Astrocyte (in vitro differentiated cells and primary cell): ENCODE results near the gene PRSS8. TPM values are rescaled to one million over a fixed set of nuclear protein-coding genes. Genes with fewer than 3 reads are reported as not detected.

ENCODE experiments used
- DNase-seq: peaks from one replicate; pipeline ENCODE4 v3.0.0-alpha.2; 2010; ENCODE audit warnings: low read depth
- FAIRE-seq: peaks from 2 replicates; lab custom pipeline; 2011; peaks lifted over from hg19 to GRCh38; lab: Jason Lieb, UNC
- H2AFZ ChIP-seq: 2 replicates; pipeline ENCODE4 v1.6.0; 2012; ENCODE audit warnings: low read depth, low read length, inconsistent platforms
- H3K27ac ChIP-seq: 2 replicates; pipeline ENCODE4 v1.5.1; 2011; ENCODE audit warnings: low read depth, low read length, inconsistent platforms
- H3K27me3 ChIP-seq: 2 replicates; pipeline ENCODE4 v1.6.0; 2011; ENCODE audit warnings: low read length, inconsistent platforms; ENCODE audit not compliant: insufficient read depth
- H3K36me3 ChIP-seq: 2 replicates; pipeline ENCODE4 v1.5.1; 2011; ENCODE audit warnings: low read length, inconsistent platforms; ENCODE audit not compliant: insufficient read depth
- H3K4me1 ChIP-seq: 2 replicates; pipeline ENCODE4 v1.5.1; 2011; ENCODE audit warnings: low read length, inconsistent platforms; ENCODE audit not compliant: insufficient read depth
- H3K4me2 ChIP-seq: 2 replicates; pipeline ENCODE4 v1.6.0; 2012; ENCODE audit warnings: low read length, inconsistent platforms
- H3K4me3 ChIP-seq: 2 replicates; pipeline ENCODE4 v1.5.1; 2011; ENCODE audit warnings: low read depth, mild to moderate bottlenecking, low read length, inconsistent platforms; ENCODE audit not compliant: insufficient read depth
- H3K79me2 ChIP-seq: 2 replicates; pipeline ENCODE4 v1.6.0; 2012; ENCODE audit warnings: mild to moderate bottlenecking, low read length, inconsistent platforms; ENCODE audit not compliant: insufficient read depth
- H3K9ac ChIP-seq: 2 replicates; pipeline ENCODE4 v1.6.0; 2012; ENCODE audit warnings: mild to moderate bottlenecking, low read length, inconsistent platforms
- H3K9me3 ChIP-seq: 2 replicates; pipeline ENCODE4 v1.5.1; 2012; ENCODE audit warnings: low read depth, mild to moderate bottlenecking, low read length, inconsistent platforms; ENCODE audit not compliant: insufficient read depth
- H4K20me1 ChIP-seq: 2 replicates; pipeline ENCODE4 v1.6.0; 2012; ENCODE audit warnings: low read length, inconsistent platforms; ENCODE audit not compliant: insufficient read depth
- H3K27ac Mint-ChIP-seq: one replicate; pipeline ENCODE4 v1.8.0; 2021; ENCODE audit warnings: mild to moderate bottlenecking, mixed read lengths; ENCODE audit not compliant: unreplicated experiment
- H3K27me3 Mint-ChIP-seq: one replicate; pipeline ENCODE4 v1.8.0; 2021; ENCODE audit warnings: low read depth, mixed read lengths; ENCODE audit not compliant: unreplicated experiment
- H3K36me3 Mint-ChIP-seq: one replicate; pipeline ENCODE4 v1.8.0; 2021; ENCODE audit warnings: low read depth, mixed read lengths; ENCODE audit not compliant: unreplicated experiment
- H3K4me1 Mint-ChIP-seq: one replicate; pipeline ENCODE4 v1.8.0; 2021; ENCODE audit warnings: low read depth, mixed read lengths; ENCODE audit not compliant: unreplicated experiment
- H3K4me3 Mint-ChIP-seq: one replicate; pipeline ENCODE4 v1.8.0; 2021; ENCODE audit warnings: mild to moderate bottlenecking, moderate library complexity, mixed read lengths; ENCODE audit not compliant: unreplicated experiment
- H3K9me3 Mint-ChIP-seq: one replicate; pipeline ENCODE4 v1.8.0; 2021; ENCODE audit warnings: mild to moderate bottlenecking, mixed read lengths; ENCODE audit not compliant: unreplicated experiment
- EZH2 ChIP-seq: IDR thresholded peaks from 2 replicates; pipeline ENCODE4 v1.6.1; 2012; ENCODE audit warnings: mild to moderate bottlenecking, low read length, inconsistent platforms; ENCODE audit not compliant: insufficient read depth
- total RNA-seq: library from RNA; stranded (reverse); gene quantifications from 2 replicates; pipeline ENCODE4 v1.2.1, GENCODE V29; 2021
- TF ChIP-seq, protein P1 (sequence below): IDR thresholded peaks from 2 replicates; pipeline ENCODE4 v1.5.1; 2011; ENCODE audit warnings: low read depth, mild to moderate bottlenecking, inconsistent platforms, low read length, moderate library complexity; ENCODE audit not compliant: insufficient read depth

PRSS8 gene
- total RNA-seq, 1 donor from 2014 or later = 9.5 TPM

GRCh38 chr16:31127182-31127581 lies 8.3 kb downstream of the PRSS8 start:
- Histone ChIP-seq H3K9me3 (no peaks in the 10 kb centered on the region), H3K4me1 (peaks cover 4% of the 10 kb centered on the region), H3K9ac (no peak overlapping the region), H4K20me1 (no peaks in the 10 kb centered on the region), H3K4me2 (no peak overlapping the region), H3K79me2 (no peaks in the 10 kb centered on the region), H3K4me3 (no peak overlapping the region), H3K36me3 (peaks cover 2% of the 10 kb centered on the region), H2AFZ (no peak overlapping the region), H3K27ac (no peak overlapping the region), H3K27me3 (no peaks in the 10 kb centered on the region)
- H3K36me3 Mint-ChIP-seq = peaks cover 16% of the 10 kb centered on the region
- DNase-seq (no peak), FAIRE-seq (no peak)
- H3K27me3 Mint-ChIP-seq = no peaks in the 10 kb centered on the region
- no peaks in the 10 kb centered on the region for H3K4me1 Mint-ChIP-seq
- H3K4me3 Mint-ChIP-seq = no peak overlapping the region
- TF ChIP-seq EZH2 = no peak
- no peaks in the 10 kb centered on the region for H3K9me3 Mint-ChIP-seq
- no peak overlapping the region for H3K27ac Mint-ChIP-seq

- no peak for FAIRE-seq
- no peaks in the 10 kb centered on the region for H3K9me3 ChIP-seq
- Mint-ChIP-seq H3K36me3 (peaks cover 13% of the 10 kb centered on the region), H3K27ac (no peak overlapping the region), H3K4me3 (peak overlapping the region; percentile 54), H3K27me3 (no peaks in the 10 kb centered on the region), H3K4me1 (no peaks in the 10 kb centered on the region), H3K9me3 (no peaks in the 10 kb centered on the region)
- H3K4me1 ChIP-seq = peaks cover 4% of the 10 kb centered on the region
- H3K27ac ChIP-seq = no peak overlapping the region
- no peak for DNase-seq
- H3K9ac ChIP-seq = no peak overlapping the region
- H3K4me2 ChIP-seq = no peak overlapping the region
- H3K4me3 ChIP-seq = no peak overlapping the region
- TF ChIP-seq, protein P1, sequence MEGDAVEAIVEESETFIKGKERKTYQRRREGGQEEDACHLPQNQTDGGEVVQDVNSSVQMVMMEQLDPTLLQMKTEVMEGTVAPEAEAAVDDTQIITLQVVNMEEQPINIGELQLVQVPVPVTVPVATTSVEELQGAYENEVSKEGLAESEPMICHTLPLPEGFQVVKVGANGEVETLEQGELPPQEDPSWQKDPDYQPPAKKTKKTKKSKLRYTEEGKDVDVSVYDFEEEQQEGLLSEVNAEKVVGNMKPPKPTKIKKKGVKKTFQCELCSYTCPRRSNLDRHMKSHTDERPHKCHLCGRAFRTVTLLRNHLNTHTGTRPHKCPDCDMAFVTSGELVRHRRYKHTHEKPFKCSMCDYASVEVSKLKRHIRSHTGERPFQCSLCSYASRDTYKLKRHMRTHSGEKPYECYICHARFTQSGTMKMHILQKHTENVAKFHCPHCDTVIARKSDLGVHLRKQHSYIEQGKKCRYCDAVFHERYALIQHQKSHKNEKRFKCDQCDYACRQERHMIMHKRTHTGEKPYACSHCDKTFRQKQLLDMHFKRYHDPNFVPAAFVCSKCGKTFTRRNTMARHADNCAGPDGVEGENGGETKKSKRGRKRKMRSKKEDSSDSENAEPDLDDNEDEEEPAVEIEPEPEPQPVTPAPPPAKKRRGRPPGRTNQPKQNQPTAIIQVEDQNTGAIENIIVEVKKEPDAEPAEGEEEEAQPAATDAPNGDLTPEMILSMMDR = no peak
- TF ChIP-seq EZH2 = no peak
- no peaks in the 10 kb centered on the region for H3K27me3 ChIP-seq
- no peaks in the 10 kb centered on the region for H4K20me1 ChIP-seq
- H3K36me3 ChIP-seq = peaks cover 9% of the 10 kb centered on the region
- no peak overlapping the region for H2AFZ ChIP-seq
- H3K79me2 ChIP-seq = no peaks in the 10 kb centered on the region
Observed at GRCh38 chr16:31125844-31126243, 9.7 kb downstream of the PRSS8 start.

GRCh38 chr16:31120129-31120528 lies 15.4 kb downstream of the PRSS8 start:
- Histone ChIP-seq H3K4me1 (peaks cover 9% of the 10 kb centered on the region), H3K36me3 (peaks cover 20% of the 10 kb centered on the region), H3K79me2 (peaks cover 23% of the 10 kb centered on the region), H3K27me3 (no peaks in the 10 kb centered on the region), H3K4me3 (no peak overlapping the region), H3K27ac (no peak overlapping the region), H3K9me3 (no peaks in the 10 kb centered on the region), H3K4me2 (no peak overlapping the region), H2AFZ (no peak overlapping the region), H4K20me1 (peaks cover 4% of the 10 kb centered on the region), H3K9ac (no peak overlapping the region)
- TF ChIP-seq, protein P1 = no peak
- TF ChIP-seq EZH2 = no peak
- DNase-seq (no peak), FAIRE-seq (no peak)
- no peak overlapping the region for H3K4me3 Mint-ChIP-seq
- no peak overlapping the region for H3K27ac Mint-ChIP-seq
- H3K4me1 Mint-ChIP-seq = no peaks in the 10 kb centered on the region
- H3K9me3 Mint-ChIP-seq = no peaks in the 10 kb centered on the region
- peaks cover 1% of the 10 kb centered on the region for H3K36me3 Mint-ChIP-seq
- no peaks in the 10 kb centered on the region for H3K27me3 Mint-ChIP-seq
